ENCODE measurements around the gene GLIPR1L2. TPM values are rescaled to one million over a fixed set of nuclear protein-coding genes. Genes with fewer than 3 reads are reported as not detected.

Gene GLIPR1L2
- total RNA-seq, 1 donor from 2014 or later, result 0.29 TPM

- Mint-ChIP-seq H3K9me3 (ENCODE audit: low read depth) (peaks cover 30% of the 10 kb centered on the region), H3K27me3 (no peaks in the 10 kb centered on the region), H3K4me3 (ENCODE audit: low read depth) (no peak overlapping the region), H3K36me3 (ENCODE audit: insufficient read depth) (peaks cover 6% of the 10 kb centered on the region), H3K27ac (no peak overlapping the region), H3K4me1 (ENCODE audit: low read depth) (peaks cover 2% of the 10 kb centered on the region)
- TF ChIP-seq CTCF (IDR thresholded peaks at IDR 0.05; ENCODE audit: unreplicated experiment), result no peak
- no peak for DNase-seq (ENCODE audit: low spot score, unreplicated experiment)
Measured at GRCh38 chr12:75354011-75354410, 36.9 kb upstream of the GLIPR1L2 start.

GRCh38 chr12:75360920-75361319, 30.0 kb upstream of the GLIPR1L2 start:
- no peak for DNase-seq (ENCODE audit: low spot score, unreplicated experiment)
- H3K4me1 Mint-ChIP-seq (ENCODE audit: low read depth), result no peaks in the 10 kb centered on the region
- no peak overlapping the region for H3K4me3 Mint-ChIP-seq (ENCODE audit: low read depth)
- no peak for TF ChIP-seq CTCF (IDR thresholded peaks at IDR 0.05; ENCODE audit: unreplicated experiment)
- no peaks in the 10 kb centered on the region for H3K36me3 Mint-ChIP-seq (ENCODE audit: insufficient read depth)
- H3K27ac Mint-ChIP-seq, result no peak overlapping the region
- H3K27me3 Mint-ChIP-seq, result no peaks in the 10 kb centered on the region
- no peaks in the 10 kb centered on the region for H3K9me3 Mint-ChIP-seq (ENCODE audit: low read depth)

GRCh38 chr12:75361408-75361807, 29.5 kb upstream of the GLIPR1L2 start:
- no peak overlapping the region for H3K4me3 Mint-ChIP-seq (ENCODE audit: low read depth)
- H3K27me3 Mint-ChIP-seq, result no peaks in the 10 kb centered on the region
- no peaks in the 10 kb centered on the region for H3K9me3 Mint-ChIP-seq (ENCODE audit: low read depth)
- no peaks in the 10 kb centered on the region for H3K4me1 Mint-ChIP-seq (ENCODE audit: low read depth)
- no peak for TF ChIP-seq CTCF (IDR thresholded peaks at IDR 0.05; ENCODE audit: unreplicated experiment)
- no peaks in the 10 kb centered on the region for H3K36me3 Mint-ChIP-seq (ENCODE audit: insufficient read depth)
- no peak for DNase-seq (ENCODE audit: low spot score, unreplicated experiment)
- no peak overlapping the region for H3K27ac Mint-ChIP-seq

- Mint-ChIP-seq H3K9me3 (ENCODE audit: low read depth) (no peaks in the 10 kb centered on the region), H3K4me3 (ENCODE audit: low read depth) (no peak overlapping the region), H3K27me3 (no peaks in the 10 kb centered on the region), H3K4me1 (ENCODE audit: low read depth) (no peaks in the 10 kb centered on the region), H3K36me3 (ENCODE audit: insufficient read depth) (no peaks in the 10 kb centered on the region), H3K27ac (no peak overlapping the region)
- TF ChIP-seq CTCF (IDR thresholded peaks at IDR 0.05; ENCODE audit: unreplicated experiment), result no peak
- DNase-seq (ENCODE audit: low spot score, unreplicated experiment), result no peak
Measured at GRCh38 chr12:75364919-75365318, 26.0 kb upstream of the GLIPR1L2 start.

- Mint-ChIP-seq H3K4me1 (ENCODE audit: low read depth) (no peaks in the 10 kb centered on the region), H3K4me3 (ENCODE audit: low read depth) (no peak overlapping the region)
Measured at GRCh38 chr12:75366629-75367028, 24.3 kb upstream of the GLIPR1L2 start.

More at GRCh38 chr12:75366629-75367028, 24.3 kb upstream of the GLIPR1L2 start:
- H3K36me3 Mint-ChIP-seq (ENCODE audit: insufficient read depth), result no peaks in the 10 kb centered on the region
- TF ChIP-seq CTCF (IDR thresholded peaks at IDR 0.05; ENCODE audit: unreplicated experiment), result no peak
- H3K27ac Mint-ChIP-seq, result no peak overlapping the region
- DNase-seq (ENCODE audit: low spot score, unreplicated experiment), result no peak
- no peaks in the 10 kb centered on the region for H3K27me3 Mint-ChIP-seq
- no peaks in the 10 kb centered on the region for H3K9me3 Mint-ChIP-seq (ENCODE audit: low read depth)
